GM19023 (cell line): ENCODE data around the gene ARHGAP29.

Experiments used
- ATAC-seq: cut with Tn5 transposase; IDR thresholded peaks from one replicate; pipeline ENCODE4 v1.9.1; 2021; ENCODE audit warnings: mild to moderate bottlenecking, moderate library complexity; ENCODE audit not compliant: unreplicated experiment

ARHGAP29 gene

GRCh38 chr1:94260635-94261387 lies 23.4 kb upstream of the ARHGAP29 start:
- no peak for ATAC-seq

GRCh38 chr1:94259635-94260289 lies 22.4 kb upstream of the ARHGAP29 start:
- no peak for ATAC-seq

GRCh38 chr1:94258873-94259331 lies 21.5 kb upstream of the ARHGAP29 start:
- ATAC-seq = no peak

GRCh38 chr1:94257444-94257843 lies 20.1 kb upstream of the ARHGAP29 start:
- no peak for ATAC-seq

GRCh38 chr1:94255476-94255875 lies 18.1 kb upstream of the ARHGAP29 start:
- ATAC-seq = no peak

GRCh38 chr1:94254073-94254810 lies 16.9 kb upstream of the ARHGAP29 start:
- ATAC-seq = no peak

- ATAC-seq = no peak
These were observed 16.2 kb upstream of the ARHGAP29 start for GRCh38 chr1:94253456-94254017.

- ATAC-seq = no peak
These were observed 13.0 kb upstream of the ARHGAP29 start for GRCh38 chr1:94250341-94250740.

- no peak for ATAC-seq
These were observed 11.7 kb upstream of the ARHGAP29 start for GRCh38 chr1:94248956-94249688.

GRCh38 chr1:94247138-94248094 lies 10.0 kb upstream of the ARHGAP29 start:
- ATAC-seq = peak; percentile 80

GRCh38 chr1:94246692-94247137 lies 9.3 kb upstream of the ARHGAP29 start:
- ATAC-seq = no peak

GRCh38 chr1:94245747-94246438 lies 8.5 kb upstream of the ARHGAP29 start:
- no peak for ATAC-seq

GRCh38 chr1:94244816-94245215 lies 7.4 kb upstream of the ARHGAP29 start:
- no peak for ATAC-seq

GRCh38 chr1:94243665-94244064 lies 6.3 kb upstream of the ARHGAP29 start:
- ATAC-seq = no peak

- no peak for ATAC-seq
These were observed 3.4 kb upstream of the ARHGAP29 start for GRCh38 chr1:94240822-94241221.

GRCh38 chr1:94239796-94240195 lies 2.4 kb upstream of the ARHGAP29 start:
- ATAC-seq = no peak

GRCh38 chr1:94239051-94239450 lies 1.7 kb upstream of the ARHGAP29 start:
- ATAC-seq = no peak

- ATAC-seq = peak; percentile 19
These were observed 624 bp downstream of the ARHGAP29 start for GRCh38 chr1:94236630-94237290.
